Ishikawa (cell line): ENCODE data around the gene HOXA3.

ENCODE experiments used
- TAF1 ChIP-seq: IDR thresholded peaks from 2 replicates; pipeline ENCODE4 v1.6.1; 2012; ENCODE audit warnings: low read depth, mild to moderate bottlenecking
- YY1 ChIP-seq: IDR thresholded peaks from 2 replicates; pipeline ENCODE4 v1.6.1; 2012; ENCODE audit warnings: low read depth

DNA sequence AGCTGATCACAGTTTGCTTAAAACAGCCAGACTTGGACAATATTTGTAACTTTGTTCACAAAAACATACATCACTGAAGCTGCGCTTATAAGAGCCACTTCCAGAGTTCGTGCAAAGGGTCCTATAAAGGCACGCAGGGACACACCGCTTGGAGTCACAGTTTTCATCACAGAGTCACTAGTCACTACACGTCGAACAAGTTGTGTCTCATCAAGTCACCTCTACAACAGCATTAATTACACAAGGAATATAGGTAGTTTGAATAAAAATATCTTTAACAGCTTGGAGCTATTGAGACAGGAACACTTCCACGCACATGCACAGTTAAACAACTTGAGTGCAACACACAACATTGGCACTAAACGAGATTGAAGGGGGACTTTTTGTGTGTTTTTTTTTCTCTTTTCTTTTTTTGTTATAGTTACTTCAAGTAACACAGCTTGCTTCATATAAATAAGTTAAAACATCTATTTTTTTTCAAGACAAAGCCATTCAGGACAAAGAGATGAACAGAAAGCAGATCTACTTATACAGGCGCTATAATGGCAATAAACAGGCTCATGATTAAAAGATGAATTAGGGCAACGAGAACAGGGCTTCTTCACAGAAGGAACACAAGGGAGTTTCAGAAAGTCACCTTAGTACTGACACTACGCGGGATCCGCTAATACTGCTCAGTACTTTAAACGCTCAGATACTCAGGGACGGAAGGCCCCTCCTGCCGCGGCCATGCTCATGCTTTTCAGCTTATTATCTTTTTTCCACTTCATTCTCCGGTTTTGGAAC lies 11.1 kb downstream of the HOXA3 start:
- no peak for TF ChIP-seq TAF1
- TF ChIP-seq YY1, result no peak
